Measurements from ENCODE around the gene SYNJ2BP. TPM values are rescaled to one million over a fixed set of nuclear protein-coding genes. Genes with fewer than 3 reads are reported as not detected.

Gene SYNJ2BP
- total RNA-seq, 1 experiment from 2014 or later = 13.6 TPM

GRCh38 chr14:70397746-70398145 is 19.1 kb downstream of the SYNJ2BP start:
- TF ChIP-seq TCF7L2 (IDR thresholded peaks at IDR 0.05; ENCODE audit: low read depth, low read length) = no peak
- TF ChIP-seq, protein P1, sequence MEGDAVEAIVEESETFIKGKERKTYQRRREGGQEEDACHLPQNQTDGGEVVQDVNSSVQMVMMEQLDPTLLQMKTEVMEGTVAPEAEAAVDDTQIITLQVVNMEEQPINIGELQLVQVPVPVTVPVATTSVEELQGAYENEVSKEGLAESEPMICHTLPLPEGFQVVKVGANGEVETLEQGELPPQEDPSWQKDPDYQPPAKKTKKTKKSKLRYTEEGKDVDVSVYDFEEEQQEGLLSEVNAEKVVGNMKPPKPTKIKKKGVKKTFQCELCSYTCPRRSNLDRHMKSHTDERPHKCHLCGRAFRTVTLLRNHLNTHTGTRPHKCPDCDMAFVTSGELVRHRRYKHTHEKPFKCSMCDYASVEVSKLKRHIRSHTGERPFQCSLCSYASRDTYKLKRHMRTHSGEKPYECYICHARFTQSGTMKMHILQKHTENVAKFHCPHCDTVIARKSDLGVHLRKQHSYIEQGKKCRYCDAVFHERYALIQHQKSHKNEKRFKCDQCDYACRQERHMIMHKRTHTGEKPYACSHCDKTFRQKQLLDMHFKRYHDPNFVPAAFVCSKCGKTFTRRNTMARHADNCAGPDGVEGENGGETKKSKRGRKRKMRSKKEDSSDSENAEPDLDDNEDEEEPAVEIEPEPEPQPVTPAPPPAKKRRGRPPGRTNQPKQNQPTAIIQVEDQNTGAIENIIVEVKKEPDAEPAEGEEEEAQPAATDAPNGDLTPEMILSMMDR (IDR thresholded peaks at IDR 0.05) = no peak
- no peak for TF ChIP-seq SIN3A (IDR thresholded peaks at IDR 0.05; ENCODE audit: borderline replicate concordance, insufficient read depth, low read depth, low read length)
- no peak for TF ChIP-seq POLR2AphosphoS5 (IDR thresholded peaks at IDR 0.05; ENCODE audit: low read depth, low read length)
- no peak for TF ChIP-seq REST (IDR thresholded peaks at IDR 0.05; ENCODE audit: insufficient read depth in 1 of 2, low read depth in 2 of 2, low read length in 1 of 2)
- in situ Hi-C loops (cut with HindIII; ENCODE audit: low pct_unique_long_range_greater_than_20kb, low sequenced_read_pairs) = no loop called here
- Histone ChIP-seq H3K9me3 (ENCODE audit: control insufficient read depth, insufficient read depth, low read depth, low read length) (no peaks in the 10 kb centered on the region), H3K4me3 (ENCODE audit: low read depth in 2 of 2, low read length in 2 of 2) (no peak overlapping the region), H3K27me3 (ENCODE audit: control insufficient read depth, insufficient read depth, low read length) (no peaks in the 10 kb centered on the region), H3K4me1 (ENCODE audit: control insufficient read depth, insufficient read depth, low read length) (no peaks in the 10 kb centered on the region), H3K36me3 (ENCODE audit: control insufficient read depth, insufficient read depth, low read length) (no peaks in the 10 kb centered on the region), H3K27ac (ENCODE audit: low read length) (no peak overlapping the region)
- CTCF ChIA-PET = no interaction called here
- BruUV-seq (replicated peaks) = no TSS peak
- intact Hi-C loops (cut with micrococcal nuclease; ENCODE audit: unreplicated experiment) = no loop called here
- ATAC-seq = no peak
- no peak for DNase-seq (ENCODE audit: low read depth, low spot score)
- POLR2A ChIA-PET = no interaction called here

DNA sequence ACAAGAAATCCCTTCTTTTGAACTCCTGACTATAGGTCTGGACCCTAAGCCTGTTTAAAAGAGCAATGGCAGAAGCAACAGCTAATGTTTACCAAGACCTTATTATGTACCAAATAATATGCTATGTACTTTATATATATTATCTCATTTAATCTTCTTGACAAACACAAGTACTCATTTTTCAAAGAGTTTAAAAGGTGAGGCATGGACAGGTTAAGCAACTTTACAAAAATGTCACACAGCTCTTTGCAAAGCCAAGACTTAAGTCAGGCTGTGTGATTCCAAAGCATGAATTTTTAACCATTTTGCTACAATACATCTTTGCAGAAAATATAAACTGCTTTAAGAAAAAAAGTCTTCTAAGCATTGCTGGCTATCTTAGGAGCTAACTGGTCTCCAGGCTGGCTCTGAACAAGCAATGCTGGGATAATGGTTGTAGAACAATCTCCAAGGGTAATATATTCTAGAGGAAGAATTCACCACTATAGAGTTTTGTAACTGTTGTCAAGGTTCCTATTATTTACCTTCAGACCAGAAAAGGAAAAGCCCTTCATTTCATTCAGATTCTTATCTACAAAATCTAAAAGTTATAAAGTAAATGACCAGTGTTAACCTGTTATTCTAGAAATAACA is 22.1 kb downstream of the SYNJ2BP start:
- ATAC-seq (no peak), DNase-seq (ENCODE audit: low read depth, low spot score) (no peak)
- Histone ChIP-seq H3K27me3 (ENCODE audit: control insufficient read depth, insufficient read depth, low read length) (no peaks in the 10 kb centered on the region), H3K4me3 (ENCODE audit: low read depth in 2 of 2, low read length in 2 of 2) (no peak overlapping the region), H3K27ac (ENCODE audit: low read length) (no peak overlapping the region), H3K4me1 (ENCODE audit: control insufficient read depth, insufficient read depth, low read length) (no peaks in the 10 kb centered on the region), H3K36me3 (ENCODE audit: control insufficient read depth, insufficient read depth, low read length) (no peaks in the 10 kb centered on the region), H3K9me3 (ENCODE audit: control insufficient read depth, insufficient read depth, low read depth, low read length) (no peaks in the 10 kb centered on the region)
- in situ Hi-C loops (cut with HindIII; ENCODE audit: low pct_unique_long_range_greater_than_20kb, low sequenced_read_pairs) = no loop called here
- intact Hi-C loops (cut with micrococcal nuclease; ENCODE audit: unreplicated experiment) = no loop called here
- ChIA-PET CTCF (no interaction called here), POLR2A (no interaction called here)
- TSS peak; percentile 38 for BruUV-seq (replicated peaks)
- TF ChIP-seq TCF7L2 (IDR thresholded peaks at IDR 0.05; ENCODE audit: low read depth, low read length) = no peak
- TF ChIP-seq REST (IDR thresholded peaks at IDR 0.05; ENCODE audit: insufficient read depth in 1 of 2, low read depth in 2 of 2, low read length in 1 of 2) = no peak
- TF ChIP-seq, protein P1 (IDR thresholded peaks at IDR 0.05) = no peak
- TF ChIP-seq POLR2AphosphoS5 (IDR thresholded peaks at IDR 0.05; ENCODE audit: low read depth, low read length) = no peak
- no peak for TF ChIP-seq SIN3A (IDR thresholded peaks at IDR 0.05; ENCODE audit: borderline replicate concordance, insufficient read depth, low read depth, low read length)

Data from Panc1 (cell line).